ENCODE measurements around the gene OR2V1. TPM values are rescaled to one million over a fixed set of nuclear protein-coding genes. Genes with fewer than 3 reads are reported as not detected.
"Not testable (repeated sequence)": the region's sequence is repeated elsewhere in the genome, so short reads cannot be mapped to it uniquely, and the experiment has no call there.

Gene OR2V1
- total RNA-seq, 1 donor from 2014 or later = not detected

GRCh38 chr5:181133083-181133482 is 2.1 kb upstream of the OR2V1 start:
- no peak overlapping the region for H3K4me3 ChIP-seq (ENCODE audit: low read depth, low read length)
- peaks cover 8% of the 10 kb centered on the region for H3K27me3 ChIP-seq (ENCODE audit: control insufficient read depth, insufficient read depth, low read length)
- H3K36me3 ChIP-seq (ENCODE audit: control insufficient read depth, insufficient read depth, low read length) = no peaks in the 10 kb centered on the region
- TF ChIP-seq CTCF (IDR thresholded peaks at IDR 0.05; ENCODE audit: insufficient read depth, low read length, poor library complexity, severe bottlenecking) = no peak
- DNase-seq (ENCODE audit: low read depth) = no peak

- H3K27me3 ChIP-seq (ENCODE audit: control insufficient read depth, insufficient read depth, low read length) = peaks cover 8% of the 10 kb centered on the region
- no peak for TF ChIP-seq CTCF (IDR thresholded peaks at IDR 0.05; ENCODE audit: insufficient read depth, low read length, poor library complexity, severe bottlenecking)
- no peak for DNase-seq (ENCODE audit: low read depth)
These were observed 545 bp upstream of the OR2V1 start for GRCh38 chr5:181131514-181131913.

GRCh38 chr5:181130081-181130480 is 888 bp downstream of the OR2V1 start:
- not testable (repeated sequence) for DNase-seq (ENCODE audit: low read depth); H3K36me3 ChIP-seq (ENCODE audit: control insufficient read depth, insufficient read depth, low read length); H3K27me3 ChIP-seq (ENCODE audit: control insufficient read depth, insufficient read depth, low read length); H3K4me3 ChIP-seq (ENCODE audit: low read depth, low read length)

More at GRCh38 chr5:181131514-181131913, 545 bp upstream of the OR2V1 start:
- Histone ChIP-seq H3K36me3 (ENCODE audit: control insufficient read depth, insufficient read depth, low read length) (no peaks in the 10 kb centered on the region), H3K4me3 (ENCODE audit: low read depth, low read length) (no peak overlapping the region)

- DNase-seq (ENCODE audit: low read depth) = no peak
- Histone ChIP-seq H3K4me3 (ENCODE audit: low read depth, low read length) (no peak overlapping the region), H3K36me3 (ENCODE audit: control insufficient read depth, insufficient read depth, low read length) (no peaks in the 10 kb centered on the region), H3K27me3 (ENCODE audit: control insufficient read depth, insufficient read depth, low read length) (peaks cover 8% of the 10 kb centered on the region)
- TF ChIP-seq CTCF (IDR thresholded peaks at IDR 0.05; ENCODE audit: insufficient read depth, low read length, poor library complexity, severe bottlenecking) = no peak
These were observed 1.4 kb downstream of the OR2V1 start for GRCh38 chr5:181129601-181130000.

GRCh38 chr5:181127907-181128626 is 2.9 kb downstream of the OR2V1 start:
- no peak for DNase-seq (ENCODE audit: low read depth)
- Histone ChIP-seq H3K4me3 (ENCODE audit: low read depth, low read length) (no peak overlapping the region), H3K36me3 (ENCODE audit: control insufficient read depth, insufficient read depth, low read length) (no peaks in the 10 kb centered on the region), H3K27me3 (ENCODE audit: control insufficient read depth, insufficient read depth, low read length) (peaks cover 8% of the 10 kb centered on the region)
- TF ChIP-seq CTCF (IDR thresholded peaks at IDR 0.05; ENCODE audit: insufficient read depth, low read length, poor library complexity, severe bottlenecking) = no peak

- no peak for TF ChIP-seq CTCF (IDR thresholded peaks at IDR 0.05; ENCODE audit: insufficient read depth, low read length, poor library complexity, severe bottlenecking)
- H3K36me3 ChIP-seq (ENCODE audit: control insufficient read depth, insufficient read depth, low read length) = no peaks in the 10 kb centered on the region
- DNase-seq (ENCODE audit: low read depth) = no peak
- H3K4me3 ChIP-seq (ENCODE audit: low read depth, low read length) = no peak overlapping the region
- peaks cover 8% of the 10 kb centered on the region for H3K27me3 ChIP-seq (ENCODE audit: control insufficient read depth, insufficient read depth, low read length)
These were observed 3.5 kb downstream of the OR2V1 start for GRCh38 chr5:181127456-181127855.

Measured in kidney epithelial cell (primary cell).